Kasumi-1 (cell line): ENCODE results near the gene ATP6AP1.

ENCODE experiments used
- DNase-seq, 2 experiments: peaks; one replicate each; lab custom pipeline; 2025; lab: John Stamatoyannopoulos, UW

The ATP6AP1 gene

DNA sequence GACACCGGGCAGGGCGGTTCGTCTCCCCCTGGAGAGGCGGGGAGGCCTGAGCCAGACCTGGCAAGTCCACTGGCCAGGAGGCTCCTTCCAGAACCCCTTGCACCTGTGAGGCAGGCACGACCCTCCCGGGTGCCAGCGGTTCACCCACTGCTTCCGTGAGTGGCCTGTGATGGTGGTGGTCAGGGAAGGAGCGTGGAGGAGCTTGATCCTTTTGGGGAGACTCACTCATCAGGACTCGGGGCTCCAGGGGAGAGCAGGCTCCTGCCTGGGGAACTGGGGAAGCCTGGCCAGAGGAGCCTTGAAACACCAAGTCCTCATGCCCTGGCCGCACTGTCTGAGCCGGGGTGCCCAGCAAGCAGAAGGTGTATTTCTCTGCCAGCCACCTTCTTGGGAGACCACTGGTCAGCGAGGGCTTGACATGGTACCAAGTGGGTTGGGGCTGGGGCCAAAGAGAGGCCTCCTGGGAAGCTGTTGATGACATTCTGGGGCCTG lies 16.3 kb downstream of the ATP6AP1 start:
- no peak for DNase-seq

- DNase-seq = no peak
Measured at GRCh38 chrX:154445776-154446175, 17.3 kb downstream of the ATP6AP1 start.

GRCh38 chrX:154446430-154446829 lies 18.0 kb downstream of the ATP6AP1 start:
- no peak for DNase-seq

- DNase-seq = no peak
Measured at GRCh38 chrX:154448484-154448883, 20.0 kb downstream of the ATP6AP1 start.

- no peak for DNase-seq
Measured at GRCh38 chrX:154449618-154450017, 21.1 kb downstream of the ATP6AP1 start.

DNA sequence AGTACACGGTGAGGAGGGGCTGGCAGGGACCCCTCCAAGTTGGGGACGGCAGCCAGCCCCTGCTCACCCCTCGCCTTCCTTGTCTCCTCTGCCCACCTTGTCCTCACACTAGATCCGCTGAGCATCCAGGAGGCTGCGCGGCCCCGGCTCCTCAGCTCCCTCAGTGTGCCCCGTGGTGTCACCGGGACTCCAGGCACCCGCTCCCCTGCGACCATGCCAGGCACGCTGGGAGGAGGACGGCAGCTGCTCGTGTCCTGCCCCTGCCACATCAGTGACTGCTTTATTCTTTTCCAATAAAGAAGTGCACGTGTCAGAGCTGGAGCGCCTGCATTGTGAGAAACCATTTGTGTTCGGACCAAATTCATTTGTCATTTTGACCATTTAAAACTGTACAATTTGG lies 21.8 kb downstream of the ATP6AP1 start:
- DNase-seq = no peak

- no peak for DNase-seq
Measured at GRCh38 chrX:154452823-154453222, 24.3 kb downstream of the ATP6AP1 start.

GRCh38 chrX:154457491-154458115 lies 29.1 kb downstream of the ATP6AP1 start:
- no peak for DNase-seq

GRCh38 chrX:154458116-154458953 lies 29.9 kb downstream of the ATP6AP1 start, which contains the start of gene PLXNA3:
Gene PLXNA3 (plus strand): TSS chrX:154458281. CDS start chrX:154460184, 1,903 bp downstream.
- peak in 1 of 2 experiments; percentile 6 for DNase-seq

DNA sequence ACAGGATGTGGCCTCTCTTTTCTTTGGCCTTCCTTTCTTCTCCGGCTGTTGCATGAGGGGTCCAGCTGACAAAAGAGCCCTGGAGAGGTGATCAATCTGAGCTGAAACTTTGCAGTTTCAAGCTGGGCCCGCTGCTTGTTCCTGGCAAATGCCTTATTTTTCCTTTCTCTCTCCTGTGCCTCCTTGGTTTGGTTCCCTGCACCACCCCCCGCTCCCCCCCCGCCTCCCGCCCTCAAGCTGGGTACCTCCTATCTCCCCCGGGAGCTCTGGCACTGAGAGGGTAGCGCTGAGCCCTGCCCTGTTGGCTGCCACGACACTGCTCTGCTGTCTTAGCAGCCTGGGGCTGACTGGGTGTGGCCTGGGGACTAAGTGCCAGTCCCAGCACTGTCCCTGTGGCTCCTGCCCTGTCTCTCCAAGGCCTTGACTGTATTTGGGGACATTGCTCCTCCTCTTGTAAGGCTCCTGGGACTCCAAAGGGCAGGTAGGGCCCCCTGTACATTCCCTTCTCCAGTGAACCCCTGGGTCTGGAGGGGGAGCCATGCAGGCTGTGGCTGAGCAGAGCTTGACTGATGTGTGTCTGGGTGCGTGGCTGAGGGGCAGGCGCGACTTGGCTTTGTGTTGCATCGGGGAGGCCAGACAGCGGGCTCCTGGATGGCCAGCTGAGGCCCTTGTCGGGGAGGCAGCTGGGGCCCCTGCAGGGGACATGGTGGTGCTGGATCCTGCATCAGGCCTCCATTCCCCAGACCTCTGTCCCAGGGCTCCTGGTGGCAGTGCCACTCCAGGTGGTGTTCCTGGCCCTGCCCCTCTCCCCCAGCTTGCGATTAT lies 30.7 kb downstream of the ATP6AP1 start:
- DNase-seq = no peak

- no peak for DNase-seq
Measured at GRCh38 chrX:154459832-154460231, 31.4 kb downstream of the ATP6AP1 start.

GRCh38 chrX:154460326-154460725 lies 31.8 kb downstream of the ATP6AP1 start:
- DNase-seq = no peak

GRCh38 chrX:154462396-154462795 lies 33.9 kb downstream of the ATP6AP1 start:
- DNase-seq = no peak

GRCh38 chrX:154463611-154464220 lies 35.2 kb downstream of the ATP6AP1 start:
- no peak for DNase-seq

GRCh38 chrX:154464806-154465365 lies 36.4 kb downstream of the ATP6AP1 start:
- no peak for DNase-seq

GRCh38 chrX:154465601-154466000 lies 37.1 kb downstream of the ATP6AP1 start:
- no peak for DNase-seq

DNA sequence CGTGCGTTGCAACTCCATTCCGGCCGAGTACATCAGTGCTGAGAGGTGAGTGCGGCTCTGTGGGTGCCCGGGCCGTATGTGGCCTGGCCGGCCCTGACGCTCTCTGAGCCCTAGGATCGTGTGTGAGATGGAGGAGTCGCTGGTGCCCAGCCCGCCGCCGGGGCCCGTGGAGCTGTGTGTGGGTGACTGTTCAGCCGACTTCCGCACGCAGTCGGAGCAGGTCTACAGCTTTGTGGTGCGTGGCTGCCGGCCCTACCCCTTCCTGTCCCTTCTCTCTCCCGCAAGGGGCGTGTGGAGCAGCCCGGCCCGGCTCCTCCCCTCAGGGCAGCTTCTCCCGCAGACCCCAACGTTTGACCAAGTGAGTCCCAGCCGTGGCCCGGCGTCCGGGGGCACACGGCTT lies 37.6 kb downstream of the ATP6AP1 start:
- DNase-seq = no peak

- no peak for DNase-seq
Measured at GRCh38 chrX:154466907-154467306, 38.4 kb downstream of the ATP6AP1 start.

DNA sequence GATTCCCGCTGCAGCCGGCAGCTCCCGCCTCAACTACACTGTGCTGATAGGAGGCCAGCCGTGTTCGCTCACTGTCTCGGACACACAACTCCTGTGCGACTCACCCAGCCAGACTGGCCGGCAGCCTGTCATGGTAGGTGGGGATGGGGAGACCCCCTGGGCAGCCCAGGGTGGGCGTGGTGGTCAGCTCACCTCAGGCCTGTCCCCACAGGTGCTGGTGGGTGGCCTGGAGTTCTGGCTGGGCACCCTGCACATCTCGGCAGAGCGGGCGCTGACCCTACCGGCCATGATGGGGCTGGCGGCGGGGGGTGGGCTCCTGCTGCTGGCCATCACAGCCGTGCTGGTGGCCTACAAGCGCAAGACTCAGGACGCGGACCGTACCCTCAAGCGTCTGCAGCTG lies 39.1 kb downstream of the ATP6AP1 start:
- DNase-seq = no peak

DNA sequence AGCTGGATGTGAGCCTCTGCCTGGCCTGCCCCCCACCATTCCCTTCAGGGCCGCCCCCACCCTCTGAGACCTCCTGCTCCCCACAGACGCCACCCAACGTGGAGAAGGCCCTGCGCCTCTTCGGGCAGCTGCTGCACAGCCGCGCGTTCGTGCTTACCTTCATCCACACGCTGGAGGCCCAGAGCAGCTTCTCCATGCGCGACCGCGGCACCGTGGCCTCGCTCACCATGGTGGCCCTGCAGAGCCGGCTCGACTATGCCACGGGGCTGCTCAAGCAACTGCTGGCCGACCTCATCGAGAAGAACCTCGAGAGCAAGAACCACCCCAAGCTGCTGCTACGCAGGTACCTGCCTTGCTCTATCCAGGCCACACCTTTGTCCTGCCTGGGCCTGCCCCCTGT lies 39.7 kb downstream of the ATP6AP1 start:
- DNase-seq = no peak

DNA sequence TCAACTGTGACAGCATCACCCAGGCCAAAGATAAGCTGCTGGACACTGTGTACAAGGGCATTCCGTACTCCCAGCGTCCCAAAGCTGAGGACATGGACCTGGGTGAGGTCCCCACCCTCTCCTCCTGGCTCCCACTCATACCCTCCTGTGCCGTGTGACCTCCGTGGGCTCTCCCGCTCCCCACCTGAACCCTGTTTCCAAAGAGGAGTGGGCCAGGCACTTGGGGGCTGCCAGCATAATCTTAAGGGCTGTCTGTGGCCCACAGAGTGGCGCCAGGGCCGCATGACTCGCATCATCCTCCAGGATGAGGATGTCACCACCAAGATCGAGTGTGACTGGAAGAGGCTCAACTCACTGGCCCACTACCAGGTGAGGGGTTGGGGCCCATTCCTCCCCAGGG lies 40.6 kb downstream of the ATP6AP1 start:
- no peak for DNase-seq

DNA sequence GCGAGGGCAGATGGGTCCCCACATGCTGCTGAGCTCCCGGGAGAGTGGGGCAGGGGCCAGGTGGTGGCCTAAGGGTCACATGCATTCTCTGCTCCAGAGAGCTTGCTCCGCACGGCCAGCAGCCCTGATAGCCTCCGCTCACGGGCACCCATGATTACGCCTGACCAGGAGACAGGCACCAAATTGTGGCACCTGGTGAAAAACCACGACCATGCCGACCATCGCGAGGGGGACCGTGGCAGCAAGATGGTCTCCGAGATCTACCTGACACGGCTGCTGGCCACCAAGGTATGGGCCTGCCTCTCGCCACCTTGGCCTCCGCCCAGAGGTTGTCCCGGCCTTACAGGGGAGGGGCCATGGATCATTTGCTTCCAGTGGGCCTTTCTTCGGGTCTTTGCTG lies 41.4 kb downstream of the ATP6AP1 start:
- DNase-seq = no peak
